WTC11 (cell line): ENCODE results near the gene MEGF6. TPM values are rescaled to one million over a fixed set of nuclear protein-coding genes. Genes with fewer than 3 reads are reported as not detected.

Source experiments
- ATAC-seq: fragments of 200-7000 bp; cut with Tn5 transposase; 2 replicates; pipeline ENCODE4 v1.10.0; 2021; ENCODE audit warnings: mild to moderate bottlenecking, moderate library complexity
- CTCF ChIA-PET: fragments of 300-600 bp; sonication (Branson Sonifier 250); formaldehyde crosslinking; loops from one replicate; lab custom pipeline; 2021; ENCODE audit warnings: antibody characterized with exemption; lab: Charles Lee
- POLR2A ChIA-PET: fragments of 350-600 bp; sonication (Branson Sonifier 250); formaldehyde crosslinking; loops from one replicate; lab custom pipeline; 2021; ENCODE audit warnings: antibody characterized with exemption; lab: Charles Lee
- DNase-seq: peaks from one replicate; pipeline ENCODE4 v3.0.0; 2021; ENCODE audit warnings: low spot score
- H3K27ac Mint-ChIP-seq: 2 replicates; pipeline ENCODE4 v1.8.0; 2021; ENCODE audit warnings: mixed read lengths
- H3K27me3 Mint-ChIP-seq: 2 replicates; pipeline ENCODE4 v1.8.0; 2021; ENCODE audit warnings: low read depth, mild to moderate bottlenecking, moderate library complexity, mixed read lengths
- H3K36me3 Mint-ChIP-seq: 2 replicates; pipeline ENCODE4 v1.8.0; 2021; ENCODE audit warnings: mixed read lengths
- H3K4me1 Mint-ChIP-seq: 2 replicates; pipeline ENCODE4 v1.8.0; 2022; ENCODE audit warnings: mixed read lengths
- H3K4me3 Mint-ChIP-seq: 2 replicates; pipeline ENCODE4 v1.8.0; 2021; ENCODE audit warnings: mild to moderate bottlenecking, moderate library complexity, mixed read lengths
- H3K9me3 Mint-ChIP-seq: 2 replicates; pipeline ENCODE4 v1.8.0; 2021; ENCODE audit warnings: mixed read lengths
- CREM ChIP-seq: sonication (generic); formaldehyde crosslinking; IDR thresholded peaks from 2 replicates; pipeline ENCODE4 v1.8.1; 2022; ENCODE audit warnings: mild to moderate bottlenecking, missing genetic modification reagents, moderate library complexity
- E2F4 ChIP-seq: sonication (generic); formaldehyde crosslinking; IDR thresholded peaks from 2 replicates; pipeline ENCODE4 v1.8.1; 2022; ENCODE audit warnings: low read depth, mild to moderate bottlenecking, moderate library complexity, missing genetic modification reagents, borderline replicate concordance
- ETV6 ChIP-seq: sonication (generic); formaldehyde crosslinking; IDR thresholded peaks from 2 replicates; pipeline ENCODE4 v1.8.1; 2022; ENCODE audit warnings: mild to moderate bottlenecking, missing genetic modification reagents
- GTF2I ChIP-seq: fragments of 250-450 bp; sonication (Bioruptor Pico); conservative IDR thresholded peaks from 2 replicates; pipeline ENCODE4 v1.4.0; 2021; ENCODE audit warnings: mild to moderate bottlenecking
- HMGXB4 ChIP-seq: sonication (generic); formaldehyde crosslinking; IDR thresholded peaks from 2 replicates; pipeline ENCODE4 v1.8.1; 2023; ENCODE audit warnings: mild to moderate bottlenecking, moderate library complexity, missing genetic modification reagents
- IRF1 ChIP-seq: sonication (generic); formaldehyde crosslinking; IDR thresholded peaks from 2 replicates; pipeline ENCODE4 v1.8.0; 2023; ENCODE audit warnings: missing genetic modification reagents
- JAZF1 ChIP-seq: fragments of 250-450 bp; sonication (Bioruptor Pico); IDR thresholded peaks from 2 replicates; pipeline ENCODE4 v1.9.0; 2021; ENCODE audit warnings: moderate library complexity, mild to moderate bottlenecking, inconsistent platforms
- NFE2L1 ChIP-seq: sonication (generic); formaldehyde crosslinking; IDR thresholded peaks from 2 replicates; pipeline ENCODE4 v1.8.1; 2023; ENCODE audit warnings: missing genetic modification reagents
- RORB ChIP-seq: fragments of 250-450 bp; sonication (Bioruptor Pico); IDR thresholded peaks from 2 replicates; pipeline ENCODE4 v1.9.0; 2021; ENCODE audit warnings: mild to moderate bottlenecking
- SOX15 ChIP-seq: fragments of 250-450 bp; sonication (Bioruptor Pico); IDR thresholded peaks from 2 replicates; pipeline ENCODE4 v1.9.0; 2021; ENCODE audit warnings: mild to moderate bottlenecking
- ZNF425 ChIP-seq: fragments of 250-450 bp; sonication (Bioruptor Pico); conservative IDR thresholded peaks from 2 replicates; pipeline ENCODE4 v1.9.0; 2021; ENCODE audit warnings: mild to moderate bottlenecking
- ZNF671 ChIP-seq: fragments of 250-450 bp; sonication (Bioruptor Pico); IDR thresholded peaks from 2 replicates; pipeline ENCODE4 v1.8.0; 2021; ENCODE audit warnings: mild to moderate bottlenecking
- ZSCAN18 ChIP-seq: fragments of 250-450 bp; sonication (Bioruptor Pico); IDR thresholded peaks from 2 replicates; pipeline ENCODE4 v2.1.2; 2022; ENCODE audit warnings: mild to moderate bottlenecking, moderate library complexity
- total RNA-seq: library from RNA; stranded (reverse); gene quantifications from 3 replicates; pipeline ENCODE4 v1.2.3, GENCODE V29; 2021
- TF ChIP-seq, protein P1 (sequence below): sonication (generic); formaldehyde crosslinking; IDR thresholded peaks from 2 replicates; pipeline ENCODE4 v1.8.1; 2022; ENCODE audit warnings: missing genetic modification reagents, borderline replicate concordance
- TF ChIP-seq, protein P2 (sequence below): sonication (generic); formaldehyde crosslinking; IDR thresholded peaks from 2 replicates; pipeline ENCODE4 v1.8.0; 2022; ENCODE audit warnings: mild to moderate bottlenecking, missing genetic modification reagents
- TF ChIP-seq, protein P3 (sequence below): sonication (generic); formaldehyde crosslinking; IDR thresholded peaks from 2 replicates; pipeline ENCODE4 v1.8.1; 2023; ENCODE audit warnings: mild to moderate bottlenecking, missing genetic modification reagents, moderate library complexity

The MEGF6 gene
- total RNA-seq, 1 experiment from 2014 or later: 24.9 TPM

DNA sequence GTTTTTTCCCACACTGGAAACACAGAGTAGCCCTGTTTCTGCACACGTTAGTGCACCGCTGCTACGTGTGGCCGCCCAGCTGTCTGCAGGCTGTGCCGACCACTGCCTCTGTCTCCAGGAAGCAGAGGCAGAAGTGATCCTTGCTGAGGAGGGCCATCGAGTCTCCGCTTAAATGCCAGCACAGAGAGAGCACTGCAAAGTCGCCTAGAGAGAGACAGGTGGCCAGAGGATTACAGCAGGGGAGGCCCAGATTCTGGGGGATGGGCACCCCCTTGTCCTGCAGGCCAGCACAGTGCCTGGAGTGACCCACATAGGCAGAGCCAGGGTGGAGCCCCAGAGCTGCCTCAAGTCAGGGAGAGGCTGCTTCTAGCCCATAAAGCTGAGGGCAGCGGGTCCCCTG lies 19.6 kb upstream of the MEGF6 start:
- ATAC-seq (no peak), DNase-seq (no peak)
- TF ChIP-seq SOX15: no peak
- TF ChIP-seq GTF2I: no peak
- TF ChIP-seq, protein P1, sequence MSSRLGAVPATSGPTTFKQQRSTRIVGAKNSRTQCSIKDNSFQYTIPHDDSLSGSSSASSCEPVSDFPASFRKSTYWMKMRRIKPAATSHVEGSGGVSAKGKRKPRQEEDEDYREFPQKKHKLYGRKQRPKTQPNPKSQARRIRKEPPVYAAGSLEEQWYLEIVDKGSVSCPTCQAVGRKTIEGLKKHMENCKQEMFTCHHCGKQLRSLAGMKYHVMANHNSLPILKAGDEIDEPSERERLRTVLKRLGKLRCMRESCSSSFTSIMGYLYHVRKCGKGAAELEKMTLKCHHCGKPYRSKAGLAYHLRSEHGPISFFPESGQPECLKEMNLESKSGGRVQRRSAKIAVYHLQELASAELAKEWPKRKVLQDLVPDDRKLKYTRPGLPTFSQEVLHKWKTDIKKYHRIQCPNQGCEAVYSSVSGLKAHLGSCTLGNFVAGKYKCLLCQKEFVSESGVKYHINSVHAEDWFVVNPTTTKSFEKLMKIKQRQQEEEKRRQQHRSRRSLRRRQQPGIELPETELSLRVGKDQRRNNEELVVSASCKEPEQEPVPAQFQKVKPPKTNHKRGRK (CRISPR knock-in tag): no peak
- TF ChIP-seq HMGXB4 (CRISPR knock-in tag): no peak
- no peak for TF ChIP-seq ZNF425
- no peak for TF ChIP-seq ZNF671
- TF ChIP-seq NFE2L1: no peak
- TF ChIP-seq CREM: no peak
- TF ChIP-seq ETV6 (CRISPR knock-in tag): no peak
- ChIA-PET CTCF (interaction anchor here (1.1 to 5.0 kb wide), 6 partner anchors 12 to 178 kb away, joined by 3 to 24 read pairs (median 6); no protein-coding TSS in a partner anchor), POLR2A (no interaction called here)
- Mint-ChIP-seq H3K4me1 (0 out of 2 replicates have a peak, but pooled peaks cover 2% of the 10 kb centered on the region), H3K36me3 (peaks cover 26% of the 10 kb centered on the region), H3K27ac (no peak overlapping the region), H3K9me3 (no peaks in the 10 kb centered on the region), H3K27me3 (no peaks in the 10 kb centered on the region), H3K4me3 (no peak overlapping the region)

GRCh38 chr1:3630161-3630611 lies 18.9 kb upstream of the MEGF6 start:
- Mint-ChIP-seq H3K4me3 (no peak overlapping the region), H3K27ac (no peak overlapping the region), H3K9me3 (no peaks in the 10 kb centered on the region), H3K36me3 (peaks cover 23% of the 10 kb centered on the region), H3K4me1 (0 out of 2 replicates have a peak, but pooled peaks cover 6% of the 10 kb centered on the region), H3K27me3 (no peaks in the 10 kb centered on the region)
- ATAC-seq: no peak
- CTCF ChIA-PET: interaction anchor here (1.0 to 5.0 kb wide), 5 partner anchors 11 to 139 kb away, joined by 3 to 24 read pairs (median 8); no protein-coding TSS in a partner anchor
- POLR2A ChIA-PET: no interaction called here
- no peak for DNase-seq
- TF ChIP-seq IRF1 (CRISPR knock-in tag) (no peak), ZSCAN18 (CRISPR knock-in tag) (no peak), RORB (no peak), GTF2I (no peak), E2F4 (CRISPR knock-in tag) (no peak), JAZF1 (CRISPR knock-in tag) (no peak)
- TF ChIP-seq, protein P1 (CRISPR knock-in tag): no peak
- TF ChIP-seq, protein P2, sequence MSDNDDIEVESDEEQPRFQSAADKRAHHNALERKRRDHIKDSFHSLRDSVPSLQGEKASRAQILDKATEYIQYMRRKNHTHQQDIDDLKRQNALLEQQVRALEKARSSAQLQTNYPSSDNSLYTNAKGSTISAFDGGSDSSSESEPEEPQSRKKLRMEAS: no peak
- TF ChIP-seq, protein P3, sequence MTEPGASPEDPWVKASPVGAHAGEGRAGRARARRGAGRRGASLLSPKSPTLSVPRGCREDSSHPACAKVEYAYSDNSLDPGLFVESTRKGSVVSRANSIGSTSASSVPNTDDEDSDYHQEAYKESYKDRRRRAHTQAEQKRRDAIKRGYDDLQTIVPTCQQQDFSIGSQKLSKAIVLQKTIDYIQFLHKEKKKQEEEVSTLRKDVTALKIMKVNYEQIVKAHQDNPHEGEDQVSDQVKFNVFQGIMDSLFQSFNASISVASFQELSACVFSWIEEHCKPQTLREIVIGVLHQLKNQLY (CRISPR knock-in tag): no peak
